HG03342 (cell line): Measurements from ENCODE around the gene RNF141.

ENCODE experiments used
- ATAC-seq: cut with Tn5 transposase; IDR thresholded peaks from one replicate; pipeline ENCODE4 v1.9.1; 2021; ENCODE audit warnings: mild to moderate bottlenecking, moderate library complexity; ENCODE audit not compliant: unreplicated experiment

Gene RNF141

DNA sequence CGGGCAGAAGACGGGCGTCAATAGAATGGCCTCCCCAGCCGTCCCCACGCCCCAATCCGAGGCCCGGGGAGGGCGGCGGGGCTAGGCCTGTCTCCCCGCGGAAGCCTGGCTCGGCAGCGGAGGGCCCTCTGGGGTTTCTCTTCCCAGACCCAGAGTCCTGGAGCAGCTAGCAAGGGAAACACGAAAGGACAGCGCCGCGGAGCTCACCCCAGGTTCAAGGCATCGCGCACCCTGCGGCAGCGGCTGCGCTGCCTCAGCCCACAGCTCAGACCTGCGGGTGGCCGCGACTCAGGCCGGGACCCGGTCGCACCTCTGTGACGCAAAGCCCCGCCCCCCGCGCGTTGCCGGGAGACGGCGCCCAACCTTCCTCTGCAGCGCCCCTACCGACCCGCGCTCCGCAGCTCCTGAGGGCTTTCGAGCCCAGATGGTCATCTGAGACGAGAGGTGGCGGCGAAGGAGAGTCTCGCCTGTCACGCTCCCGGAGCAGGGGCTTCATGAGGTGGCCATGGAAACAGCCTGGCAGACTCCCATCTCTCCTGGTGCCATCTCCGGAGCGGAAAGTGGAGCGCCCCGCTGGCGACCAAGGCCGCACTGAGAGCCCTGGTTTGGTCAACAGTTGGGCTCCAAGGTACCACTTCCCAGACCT, at the start of gene RNF141:
Gene RNF141, minus strand, starts transcription at position 273 of the 646 bp plus-strand sequence. CDS start 7,029 bp downstream, outside the sequence.
- ATAC-seq: peak; percentile 97

- ATAC-seq: no peak
These were observed 49.4 kb upstream of the RNF141 start for GRCh38 chr11:10590218-10590915.

DNA sequence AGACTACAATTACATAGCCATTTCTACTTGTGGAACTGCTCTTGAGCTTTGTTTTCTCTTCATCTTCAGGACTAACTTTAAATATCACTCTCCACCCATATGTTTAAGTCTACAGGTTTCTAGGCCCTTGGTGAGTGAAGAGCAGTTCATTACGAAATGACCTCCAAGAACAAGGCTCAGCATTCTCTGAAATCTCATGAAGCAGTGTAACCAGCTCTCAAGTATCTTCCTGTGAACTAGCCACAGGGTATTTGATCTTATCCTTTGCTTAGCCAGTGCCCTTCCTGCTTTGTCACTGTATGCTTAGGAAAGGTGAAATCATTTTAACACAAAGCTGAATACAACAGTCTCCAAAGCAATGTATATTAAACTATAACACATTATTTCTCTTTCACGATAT, 47.9 kb upstream of the RNF141 start:
- ATAC-seq: no peak

DNA sequence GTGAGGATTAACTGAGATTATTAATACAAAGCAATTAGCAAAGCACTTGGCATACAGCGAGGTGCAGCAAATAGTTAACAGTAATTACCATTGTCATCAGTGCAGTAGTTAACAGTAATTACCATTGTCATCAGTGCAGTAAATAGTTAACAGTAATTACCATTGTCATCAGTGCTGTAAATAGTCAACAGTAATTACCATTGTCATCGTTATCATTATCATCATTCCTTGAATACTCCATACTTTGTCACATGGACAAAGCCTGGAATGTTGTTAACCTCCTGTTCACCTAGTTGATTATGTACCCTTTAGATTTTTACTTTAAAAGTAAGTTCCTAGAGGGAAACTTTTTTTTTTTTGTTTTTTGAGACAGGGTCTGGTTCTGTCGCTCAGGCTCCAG, 47.0 kb upstream of the RNF141 start:
- no peak for ATAC-seq

DNA sequence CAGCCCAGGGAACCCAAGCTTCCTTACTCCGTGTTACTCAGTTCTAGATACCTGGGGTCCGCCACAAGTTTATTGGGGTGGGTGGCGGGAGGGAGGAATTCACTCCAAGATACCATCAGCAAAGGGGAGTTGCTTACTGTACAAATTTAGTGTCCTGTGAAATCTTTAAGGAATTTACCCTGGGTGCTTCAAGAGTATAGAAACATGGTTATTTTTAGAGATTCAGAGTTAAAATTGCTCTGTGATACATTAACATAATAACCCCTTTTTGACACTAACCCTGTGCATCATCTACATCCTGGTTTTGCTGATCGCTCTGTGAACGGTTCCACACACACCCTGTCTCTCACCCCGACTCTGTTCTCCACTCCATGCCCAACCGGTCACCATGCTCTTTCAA, 46.4 kb upstream of the RNF141 start:
- ATAC-seq: no peak

GRCh38 chr11:10584071-10584501, 43.1 kb upstream of the RNF141 start:
- ATAC-seq: no peak

DNA sequence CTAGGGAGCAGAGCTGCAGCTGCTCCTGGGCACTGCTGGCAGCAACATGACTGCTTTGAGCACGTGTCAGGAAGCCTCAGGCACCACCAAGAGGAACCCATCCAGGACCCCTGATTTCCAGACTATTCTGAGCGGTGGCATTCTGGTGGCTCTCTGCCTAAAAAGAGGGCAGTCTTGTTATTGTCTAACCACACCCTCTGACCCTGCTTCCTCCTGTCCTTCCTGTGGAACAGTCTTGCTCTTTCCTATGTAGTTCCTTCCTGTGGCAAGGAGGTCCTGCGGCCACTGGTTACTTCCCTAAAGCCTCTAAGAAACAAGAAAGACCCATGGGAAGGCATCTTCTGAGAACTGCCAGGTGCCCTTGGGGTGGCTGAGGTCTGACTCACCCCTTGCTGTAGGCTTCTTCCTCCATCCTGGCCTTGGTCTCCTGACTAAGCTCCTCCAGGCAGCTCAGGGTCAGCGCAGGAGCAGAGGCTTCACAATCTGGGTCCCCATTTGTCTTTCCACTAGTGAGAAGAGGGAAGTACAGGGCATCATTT, 40.6 kb upstream of the RNF141 start:
- no peak for ATAC-seq

GRCh38 chr11:10580623-10581022, 39.6 kb upstream of the RNF141 start:
- ATAC-seq: no peak

- no peak for ATAC-seq
These were observed 38.7 kb upstream of the RNF141 start for GRCh38 chr11:10579700-10580099.

DNA sequence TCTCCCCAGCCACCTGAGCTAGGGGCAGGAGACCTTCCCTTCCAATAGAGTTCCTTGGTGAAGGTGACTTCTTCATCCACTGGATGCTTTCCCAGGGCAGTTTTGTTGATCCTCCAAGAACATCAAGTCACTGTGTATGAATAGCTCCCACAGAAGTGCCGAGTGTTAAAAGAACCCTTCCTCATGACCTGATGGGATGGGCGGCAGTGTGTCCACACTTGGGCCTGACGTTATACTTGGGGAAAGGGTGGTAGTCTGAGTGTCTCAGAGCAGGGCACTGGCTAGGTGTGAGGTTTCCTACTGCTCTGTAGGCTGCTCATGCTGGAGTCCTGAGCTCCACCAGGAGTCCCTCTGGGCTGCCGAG, 35.0 kb upstream of the RNF141 start:
- ATAC-seq: no peak

DNA sequence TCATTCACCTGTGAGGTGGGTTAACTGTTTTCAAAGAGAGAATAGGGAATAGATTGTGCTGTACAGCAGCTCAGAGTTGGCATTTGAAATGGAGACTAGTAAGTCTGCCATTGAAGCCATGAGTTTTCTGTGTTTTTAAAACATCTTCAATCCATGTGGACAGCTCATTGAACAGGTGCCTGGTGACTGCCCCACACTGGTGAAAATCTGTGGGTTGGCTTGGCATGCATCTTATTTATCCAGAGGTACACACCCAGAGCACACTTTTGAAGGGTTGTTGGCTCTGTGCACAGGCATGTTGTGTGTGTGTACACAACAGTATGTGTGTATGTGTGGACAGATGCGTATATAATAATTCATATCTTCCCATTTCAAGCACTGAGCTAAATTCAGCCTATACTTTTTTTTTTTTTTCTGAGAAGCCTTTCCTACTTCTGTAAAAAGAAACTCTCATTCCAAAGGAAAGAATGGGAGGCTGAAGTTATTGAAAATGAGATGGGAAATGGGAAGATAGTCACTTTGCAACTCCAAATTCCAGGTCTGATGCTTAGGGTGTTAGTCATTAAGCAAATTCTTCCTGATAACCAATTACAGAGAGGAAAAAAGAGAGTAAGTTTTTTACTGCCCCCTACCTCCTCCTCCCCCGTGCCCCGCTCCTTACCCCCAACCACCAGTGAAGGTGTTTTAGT, 34.5 kb upstream of the RNF141 start:
- no peak for ATAC-seq

GRCh38 chr11:10573556-10573955, 32.6 kb upstream of the RNF141 start:
- no peak for ATAC-seq

DNA sequence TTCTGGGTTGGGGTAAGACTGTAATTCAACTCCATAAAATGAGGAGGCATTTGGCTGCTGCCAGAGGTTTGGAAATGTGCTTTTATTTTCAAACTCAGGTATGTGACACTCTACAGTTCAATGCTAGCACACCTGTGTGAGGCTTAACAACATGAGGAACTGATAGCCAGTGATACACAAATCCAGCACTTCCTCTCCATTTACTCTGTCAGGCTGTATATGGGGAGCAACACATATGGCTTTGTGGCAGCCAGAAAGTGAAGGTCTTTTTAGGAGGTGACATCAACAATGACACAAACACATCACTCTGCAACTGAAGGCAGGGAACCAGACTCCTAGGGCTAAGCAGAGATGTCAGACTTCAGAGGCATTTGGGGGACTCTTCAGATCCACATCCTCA, 32.0 kb upstream of the RNF141 start:
- ATAC-seq: no peak

- ATAC-seq: no peak
These were observed 31.5 kb upstream of the RNF141 start for GRCh38 chr11:10572533-10572932.

GRCh38 chr11:10568486-10568941, 27.5 kb upstream of the RNF141 start, which contains the start of gene LYVE1:
Gene LYVE1, minus strand, starts transcription at chr11:10568665. Its CDS starts 133 bp downstream, at chr11:10568532.
- ATAC-seq: no peak

GRCh38 chr11:10567446-10567845, 26.5 kb upstream of the RNF141 start:
- ATAC-seq: no peak

DNA sequence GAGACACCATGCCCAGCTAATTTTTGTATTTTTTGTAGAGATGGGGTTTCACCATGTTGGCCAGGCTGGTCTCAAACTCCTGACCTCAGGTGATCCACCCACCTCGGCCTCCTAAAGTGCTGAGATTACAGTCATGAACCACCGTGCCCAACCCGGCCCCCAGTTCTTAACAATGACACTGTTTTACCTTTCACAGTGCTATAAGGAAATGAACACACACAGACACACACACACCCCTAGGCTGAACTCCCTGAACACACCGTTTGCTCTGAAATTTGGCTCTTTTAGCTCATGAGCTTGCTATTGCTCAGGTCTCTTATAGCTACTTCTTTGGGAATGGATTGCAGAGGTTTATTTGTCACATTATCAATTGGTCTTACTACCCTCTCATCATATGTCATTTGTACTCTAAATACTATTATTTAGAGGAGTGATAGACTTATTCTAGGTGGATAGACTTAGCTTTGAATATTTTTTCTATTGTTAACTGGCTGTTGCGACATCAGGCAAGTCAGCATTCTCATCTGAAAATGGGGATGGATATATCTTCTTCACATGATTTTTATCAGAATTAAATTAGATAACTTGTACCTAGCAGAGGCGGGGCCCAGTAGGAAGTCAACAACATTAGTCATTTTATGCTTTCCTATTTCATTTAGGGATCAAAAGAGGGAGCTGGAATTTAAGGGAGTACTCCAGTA, 25.4 kb upstream of the RNF141 start:
- no peak for ATAC-seq

GRCh38 chr11:10565493-10565892, 24.5 kb upstream of the RNF141 start:
- ATAC-seq: no peak

DNA sequence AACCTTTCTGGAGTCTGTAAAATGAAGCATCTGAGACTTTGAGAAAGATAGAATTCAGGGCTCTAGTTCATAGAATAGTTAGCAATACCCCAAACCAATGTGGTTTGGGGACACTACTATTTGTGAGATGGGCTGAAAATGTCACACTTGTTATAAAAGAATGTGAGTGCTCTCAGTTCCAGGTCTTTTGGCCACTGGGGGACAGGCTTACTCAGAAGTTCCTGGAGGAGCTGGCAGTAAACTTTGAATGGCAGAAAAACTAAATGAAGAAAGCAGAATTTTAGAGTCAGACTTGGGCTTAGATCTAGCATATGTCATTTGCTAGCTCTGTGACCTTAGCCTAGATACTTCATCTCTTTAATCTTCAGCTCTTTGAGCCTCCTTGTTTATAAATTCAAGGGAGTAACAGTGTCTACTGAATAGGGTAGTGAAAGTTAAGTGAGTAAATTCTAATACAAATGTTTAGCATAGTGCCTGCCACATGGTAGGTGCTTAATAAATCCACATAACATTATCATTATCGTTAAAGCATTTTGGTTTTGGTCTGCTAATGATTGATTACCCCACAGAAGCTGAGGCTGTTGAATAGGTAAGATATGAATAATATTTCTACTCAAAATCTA, 23.8 kb upstream of the RNF141 start:
- no peak for ATAC-seq

DNA sequence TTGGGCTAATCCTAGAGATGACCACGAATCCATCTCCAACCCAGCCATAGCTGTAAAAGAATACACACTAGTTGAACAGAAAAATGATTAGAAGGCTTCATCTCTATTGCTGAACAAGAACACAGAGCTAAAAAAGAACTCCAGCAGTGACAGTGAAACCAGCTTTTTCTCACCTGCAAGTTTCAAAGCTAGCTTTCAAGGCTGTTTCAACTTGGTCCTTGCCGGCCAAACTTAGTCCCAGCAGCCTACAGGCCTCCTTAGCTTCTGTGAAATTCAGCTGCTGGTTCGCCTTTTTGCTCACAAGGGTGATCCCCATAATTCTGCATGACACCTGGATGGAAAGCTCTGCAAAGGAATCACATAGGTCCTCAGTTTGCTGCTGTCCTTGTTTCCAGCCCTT, 23.0 kb upstream of the RNF141 start:
- ATAC-seq: no peak

- ATAC-seq: no peak
These were observed 21.0 kb upstream of the RNF141 start for GRCh38 chr11:10561947-10562346.
